H1 (cell line): ENCODE data around the gene C4B. TPM values are rescaled to one million over a fixed set of nuclear protein-coding genes. Genes with fewer than 3 reads are reported as not detected.

Experiments used
- CTCF ChIA-PET: fragments of 300-600 bp; sonication (Branson Sonifier 250); formaldehyde crosslinking; loops from one replicate; lab custom pipeline; 2021; ENCODE audit not compliant: partially characterized antibody; lab: Charles Lee
- POLR2A ChIA-PET: fragments of 300-600 bp; sonication (Branson Sonifier 250); formaldehyde crosslinking; loops from one replicate; lab custom pipeline; 2021; ENCODE audit warnings: inconsistent platforms; ENCODE audit not compliant: partially characterized antibody; lab: Charles Lee
- DNase-seq, 2 experiments: peaks; one replicate each; pipeline versions ENCODE4 v3.0.0 to v3.0.0-alpha.2; 2010 to 2022; ENCODE audit warnings: low spot score in 2 of 2, low read depth in 1 of 2, mixed read lengths in 1 of 2
- FAIRE-seq: peaks from 2 replicates; lab custom pipeline; 2011; peaks lifted over from hg19 to GRCh38; lab: Jason Lieb, UNC
- H2AFZ ChIP-seq: 2 replicates; pipeline ENCODE4 v1.8.1; 2012; ENCODE audit warnings: low read length, inconsistent platforms
- H2AK5ac ChIP-seq: 2 replicates; pipeline ENCODE4 v1.6.1; 2013; ENCODE audit warnings: low read depth, low read length
- H2BK120ac ChIP-seq: replicated peaks from 2 replicates; pipeline ENCODE3; 2013; ENCODE audit warnings: low read depth, low read length, inconsistent platforms
- H2BK12ac ChIP-seq: 2 replicates; pipeline ENCODE4 v1.6.1; 2013; ENCODE audit warnings: low read depth, low read length
- H2BK15ac ChIP-seq: 2 replicates; pipeline ENCODE4 v1.6.1; 2013; ENCODE audit warnings: low read length
- H2BK20ac ChIP-seq: 2 replicates; pipeline ENCODE4 v1.6.1; 2013; ENCODE audit warnings: low read length
- H2BK5ac ChIP-seq: 2 replicates; pipeline ENCODE4 v1.6.1; 2013; ENCODE audit warnings: low read depth, low read length
- H3K14ac ChIP-seq: 2 replicates; pipeline ENCODE4 v1.6.1; 2013; ENCODE audit warnings: inconsistent platforms; ENCODE audit not compliant: insufficient read length
- H3K18ac ChIP-seq: 2 replicates; pipeline ENCODE4 v1.6.1; 2013; ENCODE audit warnings: low read length; ENCODE audit errors: extremely low read depth
- H3K23ac ChIP-seq: 2 replicates; pipeline ENCODE4 v1.6.1; 2013; ENCODE audit warnings: inconsistent platforms; ENCODE audit not compliant: insufficient read length
- H3K23me2 ChIP-seq: 2 replicates; pipeline ENCODE4 v1.6.1; 2013; ENCODE audit warnings: low read depth, low read length
- H3K27ac ChIP-seq: 2 replicates; pipeline ENCODE4 v1.6.1; 2011; ENCODE audit warnings: low read depth, low read length, inconsistent platforms
- H3K27me3 ChIP-seq, 4 experiments: replicated peaks in 1 of 4; 1 replicate in 1 of 4; 2 replicates in 3 of 4; pipeline versions ENCODE4 v1.6.1 to v1.8.1; 2011 to 2013; ENCODE audit warnings: low read length in 3 of 4, mild to moderate bottlenecking in 3 of 4, inconsistent platforms in 2 of 4, mixed read lengths in 2 of 4, moderate library complexity in 1 of 4; ENCODE audit not compliant: control insufficient read depth in 3 of 4, insufficient read depth in 3 of 4; ENCODE audit errors: extremely low read depth in 1 of 4
- H3K36me3 ChIP-seq, 4 experiments: 2 replicates each; pipeline versions ENCODE4 v1.6.1 to v1.8.1; 2011 to 2013; ENCODE audit warnings: mild to moderate bottlenecking in 4 of 4, low read length in 3 of 4, moderate library complexity in 2 of 4, control low read depth in 1 of 4, inconsistent platforms in 1 of 4; ENCODE audit not compliant: insufficient read depth in 4 of 4, control insufficient read depth in 2 of 4
- H3K4ac ChIP-seq: replicated peaks from 2 replicates; pipeline ENCODE3; 2013; ENCODE audit warnings: low read length, low read depth, mixed read lengths, inconsistent platforms; ENCODE audit not compliant: insufficient read length
- H3K4me1 ChIP-seq, 4 experiments: replicated peaks in 1 of 4; 1 replicate in 1 of 4; 2 replicates in 3 of 4; pipeline versions ENCODE4 v1.6.1 to v1.8.1; 2011 to 2013; ENCODE audit warnings: low read length in 3 of 4, inconsistent platforms in 2 of 4, mixed read lengths in 1 of 4; ENCODE audit not compliant: insufficient read depth in 4 of 4, control insufficient read depth in 3 of 4
- H3K4me2 ChIP-seq, 2 experiments: 2 replicates each; pipeline versions ENCODE4 v1.6.1 to v1.8.1; 2011 to 2013; ENCODE audit warnings: low read depth in 2 of 2, low read length in 2 of 2, control low read depth in 1 of 2, inconsistent platforms in 1 of 2, mild to moderate bottlenecking in 1 of 2; ENCODE audit not compliant: insufficient read depth in 1 of 2
- H3K4me3 ChIP-seq, 4 experiments: fragments of 200-600, 300-600 bp in 1 of 4; sonication (generic), shearing (Covaris generic), sonication (Bioruptor Twin) in 1 of 4; 2 replicates each; pipeline versions ENCODE4 v1.5.1 to v1.8.1; 2011 to 2016; ENCODE audit warnings: low read length in 4 of 4, low read depth in 3 of 4, control low read depth in 2 of 4, inconsistent platforms in 2 of 4, mild to moderate bottlenecking in 2 of 4, mixed read lengths in 1 of 4, moderate library complexity in 1 of 4; ENCODE audit not compliant: insufficient read depth in 2 of 4; ENCODE audit errors: extremely low read depth in 1 of 4
- H3K56ac ChIP-seq: replicated peaks from 2 replicates; pipeline ENCODE3; 2013; ENCODE audit warnings: low read depth, mild to moderate bottlenecking, mixed read lengths, low read length, inconsistent platforms; ENCODE audit not compliant: insufficient read length
- H3K79me1 ChIP-seq: 2 replicates; pipeline ENCODE4 v1.6.1; 2013; ENCODE audit warnings: low read depth, low read length, control low read depth
- H3K79me2 ChIP-seq, 2 experiments: 2 replicates each; pipeline versions ENCODE4 v1.6.1 to v1.8.1; 2012 to 2013; ENCODE audit warnings: low read length in 2 of 2, mild to moderate bottlenecking in 2 of 2, inconsistent platforms in 1 of 2; ENCODE audit not compliant: insufficient read depth in 2 of 2, control insufficient read depth in 1 of 2
- H3K9ac ChIP-seq, 4 experiments: replicated peaks in 1 of 4; 1 replicate in 1 of 4; 2 replicates in 3 of 4; pipeline versions ENCODE4 v1.6.1 to v1.8.1; 2011 to 2013; ENCODE audit warnings: low read depth in 3 of 4, low read length in 3 of 4, control low read depth in 2 of 4, mild to moderate bottlenecking in 2 of 4, moderate library complexity in 2 of 4, inconsistent platforms in 1 of 4; ENCODE audit errors: extremely low read depth in 1 of 4
- H3K9me3 ChIP-seq, 2 experiments: 2 replicates each; pipeline versions ENCODE4 v1.6.1 to v1.8.1; 2012 to 2013; ENCODE audit warnings: mild to moderate bottlenecking in 2 of 2, moderate library complexity in 2 of 2, control low read depth in 1 of 2, inconsistent platforms in 1 of 2, low read depth in 1 of 2, low read length in 1 of 2, mixed read lengths in 1 of 2; ENCODE audit not compliant: insufficient read depth in 2 of 2
- H4K20me1 ChIP-seq, 2 experiments: replicated peaks in 1 of 2; 2 replicates each; pipeline versions ENCODE3 to v1.8.1; 2011 to 2013; ENCODE audit warnings: inconsistent platforms in 2 of 2, low read length in 2 of 2, mild to moderate bottlenecking in 1 of 2; ENCODE audit not compliant: insufficient read depth in 2 of 2, control insufficient read depth in 1 of 2
- H4K5ac ChIP-seq: 2 replicates; pipeline ENCODE4 v1.6.1; 2013; ENCODE audit warnings: low read length, low read depth, mixed read lengths, inconsistent platforms; ENCODE audit not compliant: insufficient read length
- H4K8ac ChIP-seq: 2 replicates; pipeline ENCODE4 v1.8.0; 2013; ENCODE audit warnings: mild to moderate bottlenecking, moderate library complexity, low read length, inconsistent platforms; ENCODE audit not compliant: insufficient read depth; ENCODE audit errors: extremely low read depth
- H4K91ac ChIP-seq: replicated peaks from 2 replicates; pipeline ENCODE3; 2013; ENCODE audit warnings: low read length, mixed read lengths, inconsistent platforms; ENCODE audit not compliant: insufficient read length
- BACH1 ChIP-seq: IDR thresholded peaks from 2 replicates; pipeline ENCODE4 v1.6.1; 2012; ENCODE audit warnings: low read length, improper control_type of control experiment
- EZH2 ChIP-seq: fragments of 200-600 bp; sonication (generic); IDR thresholded peaks from 2 replicates; pipeline ENCODE4 v1.7.1; 2012; ENCODE audit warnings: low read depth, mild to moderate bottlenecking, moderate library complexity, low read length, inconsistent platforms; ENCODE audit not compliant: severe bottlenecking
- HDAC6 ChIP-seq: IDR thresholded peaks from one replicate; pipeline ENCODE4 v1.7.1; 2012; ENCODE audit warnings: low read depth, mild to moderate bottlenecking, inconsistent platforms, low read length, moderate library complexity
- NANOG ChIP-seq: IDR thresholded peaks from 2 replicates; pipeline ENCODE4 v1.6.1; 2011; ENCODE audit warnings: low read length, low read depth, mild to moderate bottlenecking, inconsistent platforms; ENCODE audit not compliant: insufficient read depth, poor library complexity, severe bottlenecking
- TEAD4 ChIP-seq: IDR thresholded peaks from 2 replicates; pipeline ENCODE4 v1.6.1; 2012; ENCODE audit warnings: low read depth, low read length, inconsistent platforms, mixed read lengths
- WGBS, 2 experiments: shearing (Covaris generic) in 1 of 2; methylation state at CpG; one replicate each; pipeline versions ENCODE4 v1.1.6 to v1.1.7; 2013 to 2015; ENCODE audit warnings: low lambda C conversion rate in 2 of 2, mixed read lengths in 2 of 2, inconsistent platforms in 1 of 2, low coverage in 1 of 2, missing lambda C conversion rate in 1 of 2; ENCODE audit not compliant: insufficient replicate concordance in 2 of 2, insufficient coverage in 1 of 2, insufficient read length in 1 of 2; ENCODE audit errors: extremely low coverage in 1 of 2, missing lambda C conversion rate in 1 of 2; 5-methylcytosine and 5-hydroxymethylcytosine counted together
- polyA plus RNA-seq, 7 experiments: library from polyadenylated mRNA; depleted of rRNA in 3 of 7; stranded (reverse) in 5 of 7; unstranded in 2 of 7; fragments of >200 nt in 5 of 7; fragments of 200-250 nt in 2 of 7; gene quantifications; 1 replicate in 5 of 7; 2 replicates in 1 of 7; 4 replicates in 1 of 7; pipeline versions ENCODE4 v1.2.1 to v1.2.3, GENCODE V29; 2011 to 2013; ENCODE audit warnings: missing spikeins in 2 of 7, mixed read lengths in 2 of 7
- total RNA-seq: library from RNA; stranded (reverse); fragmentation: NEBNext Ultra II Directional; extraction: Animal tissue kit (Norgen Biotek cat#: 25700); gene quantifications from 2 replicates; pipeline ENCODE4 v1.2.1, GENCODE V29; 2021

Gene C4B
- total and polyA plus RNA-seq, 2 of the 8 experiments (the other 6 are each of a cell fraction or from before 2014, with no cell fraction given), result 0.74 to 3.5 TPM

DNA sequence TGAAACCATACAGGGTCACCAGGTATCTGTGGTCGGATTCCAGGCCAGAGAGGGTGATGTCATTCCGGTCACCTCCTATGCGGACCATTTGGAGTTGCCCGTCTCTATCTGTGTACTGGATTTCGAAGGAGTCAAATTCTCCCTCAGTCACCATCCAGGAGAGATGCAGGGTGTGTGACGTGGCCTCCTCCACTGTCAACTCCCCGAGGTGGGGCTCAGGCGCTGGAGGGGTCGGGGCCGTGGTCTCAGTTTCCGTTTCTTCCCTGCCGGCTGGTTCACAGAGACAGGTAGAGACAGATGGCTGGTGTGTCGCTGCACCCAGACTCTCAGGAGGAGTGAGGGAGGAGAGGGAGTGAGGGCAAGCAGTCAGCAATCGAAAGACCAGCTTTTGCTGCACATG is 54.3 kb downstream of the C4B start:
- H3K27me3 ChIP-seq, result no peaks in the 10 kb centered on the region; a peak in 1 of 7 replicates
- H3K36me3 ChIP-seq, result no peaks in the 10 kb centered on the region
- no peak overlapping the region for H3K9ac ChIP-seq
- H3K23ac ChIP-seq, result no peak overlapping the region
- no peak overlapping the region for H3K4me3 ChIP-seq
- H3K23me2 ChIP-seq, result no peaks in the 10 kb centered on the region
- no peak overlapping the region for H3K27ac ChIP-seq
- no peak for TF ChIP-seq BACH1
- TF ChIP-seq HDAC6, result no peak
- no peak for TF ChIP-seq NANOG
- TF ChIP-seq EZH2, result no peak
- no peak for TF ChIP-seq TEAD4
- DNase-seq, result no peak
- H3K56ac ChIP-seq, result no peak overlapping the region
- no peak overlapping the region for H2BK5ac ChIP-seq
- H4K8ac ChIP-seq, result no peak overlapping the region
- no peak overlapping the region for H3K4ac ChIP-seq
- no peaks in the 10 kb centered on the region for H3K79me2 ChIP-seq
- no peak overlapping the region for H2BK120ac ChIP-seq
- no peak overlapping the region for H3K14ac ChIP-seq
- no peak overlapping the region for H2BK15ac ChIP-seq
- no peak overlapping the region for H4K91ac ChIP-seq
- no peak for FAIRE-seq
- H4K20me1 ChIP-seq, result no peaks in the 10 kb centered on the region
- no peak overlapping the region for H2AK5ac ChIP-seq
- no peak overlapping the region for H2AFZ ChIP-seq
- H3K4me1 ChIP-seq, result peaks cover 0 to 8% (median 5%) of the 10 kb centered on the region in 4 experiments; a peak in 6 of 7 replicates
- no peak overlapping the region for H2BK20ac ChIP-seq
- ChIA-PET POLR2A (no interaction called here), CTCF (interaction anchor here (2.6 kb wide), 1 partner anchor 21 kb away, joined by 13 read pairs; no protein-coding TSS in a partner anchor)
- no peak overlapping the region for H3K4me2 ChIP-seq
- no peaks in the 10 kb centered on the region for H3K79me1 ChIP-seq
- H3K18ac ChIP-seq, result no peak overlapping the region
- H4K5ac ChIP-seq, result no peak overlapping the region
- 93% methylated on average over 13 of the region's 14 CpGs; no CpG with 5 or more reads in 1 of the 2 experiments for WGBS, 2 experiments
- no peaks in the 10 kb centered on the region for H3K9me3 ChIP-seq
- no peak overlapping the region for H2BK12ac ChIP-seq
